Fibroblast of the aortic adventitia (primary cell): ENCODE results near the gene ACSM2B. TPM values are rescaled to one million over a fixed set of nuclear protein-coding genes. Genes with fewer than 3 reads are reported as not detected.
"Not testable (repeated sequence)": the region's sequence is repeated elsewhere in the genome, so short reads cannot be mapped to it uniquely, and the experiment has no call there.

Experiments used
- DNase-seq: peaks from one replicate; pipeline ENCODE4 v3.0.0-alpha.2; 2010; ENCODE audit warnings: low read depth
- H3K4me3 ChIP-seq: 2 replicates; pipeline ENCODE4 v1.5.1; 2011; ENCODE audit warnings: low read depth, mild to moderate bottlenecking, control low read depth, low read length, moderate library complexity
- total RNA-seq: library from RNA; depleted of rRNA; stranded (reverse); fragments of >200 nt; gene quantifications from 2 replicates; pipeline ENCODE4 v1.2.3, GENCODE V29; 2012; ENCODE audit warnings: low replicate concordance
- TF ChIP-seq, protein P1 (sequence below): IDR thresholded peaks from 2 replicates; pipeline ENCODE4 v1.5.1; 2011; ENCODE audit warnings: mild to moderate bottlenecking, low read length, control low read depth, inconsistent platforms; ENCODE audit not compliant: insufficient read depth

Gene ACSM2B, protein sequence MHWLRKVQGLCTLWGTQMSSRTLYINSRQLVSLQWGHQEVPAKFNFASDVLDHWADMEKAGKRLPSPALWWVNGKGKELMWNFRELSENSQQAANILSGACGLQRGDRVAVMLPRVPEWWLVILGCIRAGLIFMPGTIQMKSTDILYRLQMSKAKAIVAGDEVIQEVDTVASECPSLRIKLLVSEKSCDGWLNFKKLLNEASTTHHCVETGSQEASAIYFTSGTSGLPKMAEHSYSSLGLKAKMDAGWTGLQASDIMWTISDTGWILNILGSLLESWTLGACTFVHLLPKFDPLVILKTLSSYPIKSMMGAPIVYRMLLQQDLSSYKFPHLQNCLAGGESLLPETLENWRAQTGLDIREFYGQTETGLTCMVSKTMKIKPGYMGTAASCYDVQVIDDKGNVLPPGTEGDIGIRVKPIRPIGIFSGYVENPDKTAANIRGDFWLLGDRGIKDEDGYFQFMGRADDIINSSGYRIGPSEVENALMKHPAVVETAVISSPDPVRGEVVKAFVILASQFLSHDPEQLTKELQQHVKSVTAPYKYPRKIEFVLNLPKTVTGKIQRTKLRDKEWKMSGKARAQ
- 0.49 TPM in 1 of 2 replicates, not detected in the other for total RNA-seq

DNA sequence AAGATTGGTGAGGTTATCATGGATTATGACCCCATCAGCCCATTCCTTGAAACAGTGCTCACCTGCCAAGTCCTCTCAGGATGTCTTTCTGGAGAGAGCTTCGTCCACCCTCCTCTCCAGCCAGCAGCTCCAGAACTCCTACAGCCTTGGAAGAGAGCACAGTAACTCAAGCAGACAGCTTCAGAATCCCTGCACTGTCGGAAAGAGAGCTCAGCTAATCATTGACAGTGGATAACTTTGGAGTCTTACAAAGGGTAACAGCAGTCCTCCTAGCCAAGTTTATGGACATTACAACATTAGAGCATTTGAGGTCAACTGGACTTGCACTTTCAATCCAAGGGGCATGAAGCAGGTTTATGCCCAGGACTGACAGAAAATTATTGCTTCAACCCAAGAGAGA is at the start of gene ACSM2B:
Gene ACSM2B, minus strand, starts transcription at position 223 of the 400 bp plus-strand sequence. CDS start 11,522 bp downstream, outside the sequence.
- DNase-seq, H3K4me3 ChIP-seq: not testable (repeated sequence)

DNA sequence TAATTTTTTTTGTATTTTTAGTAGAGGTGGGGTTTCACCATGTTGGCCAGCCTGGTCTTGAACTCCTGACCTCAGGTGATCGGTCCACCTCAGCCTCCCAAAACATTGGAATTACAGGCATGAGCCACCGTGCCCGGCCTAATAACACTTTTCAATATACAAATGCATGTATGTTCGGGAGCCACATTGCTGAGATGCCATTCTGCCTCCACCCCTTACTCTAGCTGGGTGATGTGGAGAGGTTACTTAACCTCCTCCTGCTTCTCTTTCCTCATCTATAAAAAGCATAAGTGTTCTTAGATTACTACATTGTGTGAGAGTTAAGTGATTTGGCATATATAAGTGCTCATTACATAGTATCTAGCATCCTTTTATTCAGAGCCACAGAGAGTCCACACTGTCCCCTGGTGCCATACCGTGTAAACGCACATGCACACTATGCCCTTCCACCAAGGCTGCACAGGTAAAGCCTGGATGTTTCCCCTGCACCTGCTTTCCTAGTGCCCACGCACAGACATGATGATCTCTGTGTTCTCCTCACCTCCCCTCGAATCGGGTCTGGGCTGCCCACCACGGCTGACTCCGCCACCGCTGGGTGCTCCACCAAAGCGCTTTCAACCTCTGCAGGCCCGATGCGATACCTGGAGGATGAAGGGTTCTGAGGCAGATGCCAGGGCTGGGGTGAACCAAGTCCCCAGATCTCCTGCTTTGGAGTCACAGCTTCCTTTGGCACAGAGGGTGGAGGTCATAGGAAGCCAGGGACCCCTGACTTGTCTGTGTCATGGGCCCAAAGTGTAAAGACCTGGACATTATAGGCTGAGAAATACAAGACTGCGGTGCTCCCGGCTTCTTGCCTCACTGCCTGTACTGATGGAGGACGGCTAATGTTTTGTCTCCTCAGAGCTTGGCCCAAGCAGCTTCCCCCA is 49.0 kb upstream of the ACSM2B start:
- TF ChIP-seq, protein P1, sequence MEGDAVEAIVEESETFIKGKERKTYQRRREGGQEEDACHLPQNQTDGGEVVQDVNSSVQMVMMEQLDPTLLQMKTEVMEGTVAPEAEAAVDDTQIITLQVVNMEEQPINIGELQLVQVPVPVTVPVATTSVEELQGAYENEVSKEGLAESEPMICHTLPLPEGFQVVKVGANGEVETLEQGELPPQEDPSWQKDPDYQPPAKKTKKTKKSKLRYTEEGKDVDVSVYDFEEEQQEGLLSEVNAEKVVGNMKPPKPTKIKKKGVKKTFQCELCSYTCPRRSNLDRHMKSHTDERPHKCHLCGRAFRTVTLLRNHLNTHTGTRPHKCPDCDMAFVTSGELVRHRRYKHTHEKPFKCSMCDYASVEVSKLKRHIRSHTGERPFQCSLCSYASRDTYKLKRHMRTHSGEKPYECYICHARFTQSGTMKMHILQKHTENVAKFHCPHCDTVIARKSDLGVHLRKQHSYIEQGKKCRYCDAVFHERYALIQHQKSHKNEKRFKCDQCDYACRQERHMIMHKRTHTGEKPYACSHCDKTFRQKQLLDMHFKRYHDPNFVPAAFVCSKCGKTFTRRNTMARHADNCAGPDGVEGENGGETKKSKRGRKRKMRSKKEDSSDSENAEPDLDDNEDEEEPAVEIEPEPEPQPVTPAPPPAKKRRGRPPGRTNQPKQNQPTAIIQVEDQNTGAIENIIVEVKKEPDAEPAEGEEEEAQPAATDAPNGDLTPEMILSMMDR: no peak
- DNase-seq: no peak
- no peak overlapping the region for H3K4me3 ChIP-seq

DNA sequence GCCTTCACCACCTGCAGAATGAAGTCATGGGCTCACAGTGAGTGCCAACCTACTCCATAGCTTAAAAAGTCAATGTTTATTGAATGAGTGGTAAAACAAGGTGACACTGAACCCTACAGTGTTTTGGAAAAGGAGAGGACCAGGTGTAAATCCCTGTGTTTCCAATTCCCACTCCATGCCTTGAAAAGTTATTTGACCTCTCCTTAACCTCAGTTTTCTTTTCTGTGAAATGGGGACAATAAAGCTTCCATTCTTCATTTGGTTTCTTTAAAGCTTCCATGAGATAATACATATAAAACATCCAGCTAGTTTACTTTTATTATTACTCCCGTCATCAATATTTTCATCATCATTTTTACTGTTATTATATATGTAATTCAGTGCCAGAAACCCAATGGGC is 48.0 kb upstream of the ACSM2B start:
- DNase-seq: no peak
- TF ChIP-seq, protein P1: no peak
- no peak overlapping the region for H3K4me3 ChIP-seq

DNA sequence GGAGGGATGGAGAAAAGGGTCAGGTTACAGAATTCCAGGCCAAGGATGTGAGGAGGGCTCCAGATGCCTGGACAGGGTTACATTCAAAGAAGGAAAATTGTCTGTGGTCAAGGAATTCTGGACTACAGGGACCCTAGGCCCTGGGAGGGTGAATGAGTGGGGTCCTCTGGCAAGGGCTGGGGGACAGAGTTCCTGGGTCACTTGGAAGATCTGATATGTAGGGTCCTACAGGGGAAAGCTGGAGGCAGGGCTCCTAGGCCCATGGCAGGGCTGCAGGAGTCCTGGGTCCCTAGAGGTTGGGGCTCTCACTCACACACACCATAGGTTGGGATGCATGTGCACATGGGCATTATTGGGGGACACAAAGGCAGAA is 46.3 kb upstream of the ACSM2B start:
- H3K4me3 ChIP-seq: no peak overlapping the region
- no peak for DNase-seq
- TF ChIP-seq, protein P1: no peak

DNA sequence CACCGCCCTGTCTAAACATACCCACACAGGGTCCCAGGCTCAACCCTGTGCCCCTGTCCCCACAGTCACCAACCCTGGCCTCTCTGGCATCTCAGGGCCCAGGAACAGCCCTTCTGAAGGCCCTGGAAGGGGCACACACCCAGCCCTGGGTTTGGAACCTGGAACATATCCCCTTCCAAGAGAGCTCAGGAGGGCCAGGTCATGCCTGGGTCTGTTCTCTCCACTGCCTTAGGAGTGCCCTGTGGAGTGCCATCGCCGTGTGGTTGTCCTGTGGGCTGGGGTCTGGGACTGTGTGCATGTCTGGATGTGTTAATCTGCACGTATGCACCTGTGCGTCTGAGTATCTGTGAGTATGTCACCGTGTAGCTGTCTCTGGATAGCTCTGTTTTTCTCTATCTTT is 45.2 kb upstream of the ACSM2B start:
- TF ChIP-seq, protein P1: no peak
- DNase-seq: no peak
- H3K4me3 ChIP-seq: no peak overlapping the region

DNA sequence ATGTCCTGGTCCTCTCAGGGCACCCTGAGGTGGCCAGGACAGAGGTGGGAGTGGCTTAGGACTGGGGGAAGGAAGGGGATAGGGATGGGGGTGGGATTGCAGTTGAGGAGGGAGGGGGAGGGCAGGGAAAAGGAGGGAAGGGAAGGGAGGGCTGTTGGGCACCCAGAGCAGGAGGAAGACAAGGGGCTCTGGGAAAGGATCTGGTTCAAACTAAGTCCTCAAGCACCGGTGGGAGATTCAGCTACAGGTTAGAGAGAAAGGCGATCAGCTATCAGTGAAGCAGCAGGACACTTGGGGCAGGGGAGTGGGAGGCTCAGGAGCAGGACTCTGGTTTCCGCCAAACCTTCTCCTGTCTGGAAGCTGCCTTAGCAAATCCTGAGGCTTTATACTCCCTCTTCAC is 44.6 kb upstream of the ACSM2B start:
- TF ChIP-seq, protein P1: no peak
- DNase-seq: no peak
- no peak overlapping the region for H3K4me3 ChIP-seq

DNA sequence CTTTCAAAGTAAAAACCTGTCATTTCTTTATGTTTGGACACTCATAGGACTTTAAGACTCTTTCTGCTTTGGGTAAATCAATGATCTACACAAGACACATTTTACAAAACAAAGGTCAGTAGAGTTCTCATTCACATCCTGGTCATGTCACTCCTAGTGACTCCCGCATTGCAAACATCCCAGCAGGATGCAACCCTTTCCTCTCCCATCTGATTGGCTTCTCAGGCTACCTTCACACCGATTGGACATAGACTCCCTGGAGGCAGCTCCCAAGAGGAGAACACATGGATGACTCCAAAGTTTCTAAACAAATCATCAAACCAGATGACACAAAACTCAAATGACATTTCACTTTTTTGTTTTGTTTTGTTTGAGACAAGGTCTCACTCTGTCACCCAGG is 43.8 kb upstream of the ACSM2B start:
- no peak overlapping the region for H3K4me3 ChIP-seq
- DNase-seq: no peak
- TF ChIP-seq, protein P1: no peak
